ENCODE measurements around the gene GFY. TPM values are rescaled to one million over a fixed set of nuclear protein-coding genes. Genes with fewer than 3 reads are reported as not detected.
A peak's percentile ranks its signal among the peaks of the same experiment; 100 is the strongest.

Gene GFY
- total RNA-seq, 2 experiments from 2014 or later, result not detected

DNA sequence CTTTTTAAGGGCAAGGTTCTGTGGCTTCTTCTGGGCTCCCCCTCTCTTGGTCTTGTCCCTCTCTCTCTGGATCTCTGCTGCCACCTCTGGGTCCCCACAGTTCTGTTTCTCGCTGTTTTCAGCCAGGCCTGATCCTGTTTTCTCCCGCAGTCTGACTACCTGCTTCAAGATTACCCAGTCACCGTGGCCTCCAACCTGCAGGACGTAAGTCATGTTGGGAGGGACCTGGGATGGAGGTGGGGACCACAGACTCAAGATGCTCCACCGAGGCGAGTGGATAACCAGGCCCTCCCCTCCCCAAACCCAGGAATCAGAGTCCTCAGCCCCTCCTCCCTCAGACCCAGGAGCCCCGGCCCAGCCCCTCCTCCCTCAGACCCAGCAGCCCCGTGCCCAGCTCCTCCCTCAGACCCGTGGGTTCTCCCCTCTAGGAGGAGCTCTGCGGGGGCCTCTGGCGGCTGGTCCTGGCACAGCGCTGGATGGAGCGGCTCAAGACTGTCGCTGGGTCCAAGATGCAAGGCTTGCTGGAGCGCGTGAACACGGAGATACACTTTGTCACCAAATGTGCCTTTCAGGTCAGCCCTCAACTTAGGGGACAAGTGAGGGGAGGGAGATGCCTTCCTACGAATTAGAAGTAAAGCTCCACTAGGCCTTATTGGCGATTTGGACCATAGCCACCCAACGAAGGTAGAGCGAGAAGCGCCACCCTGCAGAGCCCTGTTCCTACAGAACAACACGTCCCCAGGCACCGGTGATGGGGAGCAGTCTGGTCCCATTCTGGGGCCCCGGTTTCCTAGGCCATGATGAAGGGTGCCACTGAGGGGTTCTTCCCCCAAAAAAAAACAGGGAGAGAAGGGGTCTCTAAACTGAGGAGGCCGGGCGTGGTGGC lies 51.0 kb downstream of the GFY start:
- Mint-ChIP-seq H3K4me1 (ENCODE audit: low read depth) (peaks cover 36% of the 10 kb centered on the region), H3K4me3 (peak overlapping the region; percentile 88), H3K36me3 (peaks cover 20% of the 10 kb centered on the region), H3K27ac (peak overlapping the region; percentile 92), H3K27me3 (no peaks in the 10 kb centered on the region), H3K9me3 (no peaks in the 10 kb centered on the region)
- DNase-seq, result peak; percentile 90
- ChIA-PET POLR2A (interaction anchor here (0.8 to 1.7 kb wide), 6 partner anchors 9 to 23 kb away, joined by 3 to 15 read pairs (median 4); partner anchors contain the start of genes ALDH16A1, RPL13A and RPS11), CTCF (interaction anchor here (0.6 to 2.3 kb wide), 21 partner anchors 10 to 378 kb away, joined by 3 to 29 read pairs (median 4); partner anchors contain the start of genes ALDH16A1, PIH1D1, RCN3 and RPL13A)
- intact Hi-C loops (cut with micrococcal nuclease), result loop anchor here (1.0 to 10.0 kb wide), 4 partner anchors 11 to 251 kb away; partner anchors contain the start of gene RPL13A

Other genes starting within 250 kb of the GFY start
- gene SLC6A16, start 100.2 kb upstream of the GFY start, total RNA-seq, result 1 to 10 TPM; 1.0 to 1.3 TPM
- 100 to 1,000 TPM; 178 to 181 TPM for gene CD37, start 90.0 kb upstream of the GFY start, total RNA-seq
- not detected for gene TEAD2, start 63.0 kb upstream of the GFY start, total RNA-seq
- not detected for gene DKKL1, start 61.5 kb upstream of the GFY start, total RNA-seq
- 1 to 10 TPM; 2.3 to 2.6 TPM for gene KASH5, start 37.1 kb upstream of the GFY start, total RNA-seq
- not detected for gene PTH2, start 1.9 kb upstream of the GFY start, total RNA-seq
- under 1 TPM in 1 of 2 experiments, not detected in 1; 0.17 TPM for gene SLC17A7, start 16.1 kb downstream of the GFY start, total RNA-seq
- 100 to 1,000 TPM; 117 to 129 TPM for gene PIH1D1, start 26.4 kb downstream of the GFY start, total RNA-seq
- 10 to 100 TPM; 43.7 to 44.2 TPM for gene ALDH16A1, start 27.8 kb downstream of the GFY start, total RNA-seq
- 10 to 100 TPM; 50.1 to 51.0 TPM for gene FLT3LG, start 48.8 kb downstream of the GFY start, total RNA-seq
- gene RPL13A, start 62.2 kb downstream of the GFY start, total RNA-seq, result 1,000 to 10,000 TPM; 4,276 to 4,379 TPM
- gene RPS11, start 71.0 kb downstream of the GFY start, total RNA-seq, result 1,000 to 10,000 TPM; 3,093 to 3,130 TPM
- gene FCGRT, start 87.3 kb downstream of the GFY start, total RNA-seq, result 10 to 100 TPM; 13.2 to 17.2 TPM
- gene RCN3, start 102.6 kb downstream of the GFY start, total RNA-seq, result 1 to 10 TPM; 6.3 to 6.5 TPM
- gene NOSIP, start 155.2 kb downstream of the GFY start, total RNA-seq, result 10 to 100 TPM; 80.3 to 84.3 TPM
- 1 to 10 TPM in 1 of 2 experiments, under 1 TPM in 1; 0.85 to 1.5 TPM for gene PRRG2, start 155.9 kb downstream of the GFY start, total RNA-seq
- gene PRR12, start 165.8 kb downstream of the GFY start, total RNA-seq, result 10 to 100 TPM; 19.9 to 22.4 TPM
- gene RRAS, start 214.8 kb downstream of the GFY start, total RNA-seq, result 10 to 100 TPM; 12.2 to 14.4 TPM
- gene SCAF1, start 216.8 kb downstream of the GFY start, total RNA-seq, result 10 to 100 TPM; 57.4 to 58.6 TPM
- 100 to 1,000 TPM; 143 to 156 TPM for gene IRF3, start 240.5 kb downstream of the GFY start, total RNA-seq
- gene BCL2L12, start 240.5 kb downstream of the GFY start, total RNA-seq, result 10 to 100 TPM; 87.2 to 89.1 TPM